ENCODE measurements around the gene ZPR1.
"Not testable (repeated sequence)": the region's sequence is repeated elsewhere in the genome, so short reads cannot be mapped to it uniquely, and the experiment has no call there.

The ZPR1 gene

GRCh38 chr11:116792144-116792868, 4.5 kb upstream of the ZPR1 start:
- no peak for DNase-seq

- DNase-seq, result no peak
Measured at GRCh38 chr11:116791813-116792143, 4.0 kb upstream of the ZPR1 start, which contains the start of gene APOA5. Gene APOA5 (minus strand): TSS chr11:116791879. CDS start chr11:116791860, 19 bp downstream.

GRCh38 chr11:116791002-116791812, 3.4 kb upstream of the ZPR1 start:
- DNase-seq, result peak; percentile 63

- no peak for DNase-seq
Measured at GRCh38 chr11:116790167-116791001, 2.6 kb upstream of the ZPR1 start.

- DNase-seq, result no peak
Measured at GRCh38 chr11:116788975-116789374, 1.2 kb upstream of the ZPR1 start.

GRCh38 chr11:116788534-116788933, 711 bp upstream of the ZPR1 start:
- DNase-seq, result no peak

GRCh38 chr11:116787436-116787785, 412 bp downstream of the ZPR1 start:
- no peak for DNase-seq

- no peak for DNase-seq
Measured at GRCh38 chr11:116786966-116787365, 857 bp downstream of the ZPR1 start.

- no peak for DNase-seq
Measured at GRCh38 chr11:116786326-116786725, 1.5 kb downstream of the ZPR1 start.

GRCh38 chr11:116782728-116783127, 5.1 kb downstream of the ZPR1 start:
- DNase-seq, result no peak

GRCh38 chr11:116778556-116778955, 9.3 kb downstream of the ZPR1 start:
- no peak for DNase-seq

- DNase-seq, result no peak
Measured at GRCh38 chr11:116777056-116777455, 10.8 kb downstream of the ZPR1 start.

GRCh38 chr11:116776522-116776984, 11.3 kb downstream of the ZPR1 start:
- DNase-seq, result no peak

- DNase-seq, result no peak
Measured at GRCh38 chr11:116775975-116776374, 11.8 kb downstream of the ZPR1 start.

GRCh38 chr11:116774661-116775060, 13.2 kb downstream of the ZPR1 start:
- no peak for DNase-seq

- DNase-seq, result peak; percentile 69
Measured at GRCh38 chr11:116773203-116774097, 14.4 kb downstream of the ZPR1 start.

- DNase-seq, result peak; percentile 86
Measured at GRCh38 chr11:116772443-116773202, 15.2 kb downstream of the ZPR1 start, which contains the start of gene BUD13. Gene BUD13 (minus strand): TSS chr11:116772987. CDS start chr11:116772964, 23 bp downstream.

GRCh38 chr11:116771935-116772334, 15.9 kb downstream of the ZPR1 start:
- DNase-seq, result no peak

- no peak for DNase-seq
Measured at GRCh38 chr11:116762132-116762531, 25.7 kb downstream of the ZPR1 start.

GRCh38 chr11:116756044-116756443, 31.8 kb downstream of the ZPR1 start:
- DNase-seq, result not testable (repeated sequence)

- DNase-seq, result peak; percentile 43
Measured at GRCh38 chr11:116750070-116750718, 37.6 kb downstream of the ZPR1 start.
